CD14-positive monocyte (primary cell): ENCODE data around the gene LIMA1. TPM values are rescaled to one million over a fixed set of nuclear protein-coding genes. Genes with fewer than 3 reads are reported as not detected.

Experiments
- DNase-seq, 3 donors: peaks; one replicate each; pipeline ENCODE4 v3.0.0-alpha.2; 2011 to 2022
- H2AFZ ChIP-seq: 2 replicates; pipeline ENCODE4 v1.6.0; 2012; ENCODE audit warnings: mild to moderate bottlenecking, low read depth, low read length, inconsistent platforms; ENCODE audit not compliant: insufficient read depth, poor library complexity, severe bottlenecking
- H3K27ac ChIP-seq, 2 donors: 1 replicate in 1 of 2; 2 replicates in 1 of 2; pipeline ENCODE4 v1.5.1; 2012 to 2013; ENCODE audit warnings: low read length in 2 of 2, control low read depth in 1 of 2, inconsistent platforms in 1 of 2, low read depth in 1 of 2, mild to moderate bottlenecking in 1 of 2
- H3K27me3 ChIP-seq, 2 donors: one replicate each; pipeline versions ENCODE4 v1.6.0 to v1.6.1; 2011 to 2013; ENCODE audit warnings: low read length in 2 of 2; ENCODE audit not compliant: control insufficient read depth in 2 of 2, insufficient read depth in 2 of 2
- H3K36me3 ChIP-seq, 2 donors: replicated peaks in 1 of 2; 1 replicate in 1 of 2; 2 replicates in 1 of 2; pipeline versions ENCODE4 v1.5.1 to v1.6.1; 2012 to 2013; ENCODE audit warnings: low read length in 2 of 2, control low read depth in 1 of 2, inconsistent platforms in 1 of 2, mild to moderate bottlenecking in 1 of 2; ENCODE audit not compliant: insufficient read depth in 2 of 2, control insufficient read depth in 1 of 2
- H3K4me1 ChIP-seq, 2 donors: 1 replicate in 1 of 2; 2 replicates in 1 of 2; pipeline versions ENCODE4 v1.5.1 to v1.6.1; 2012 to 2013; ENCODE audit warnings: low read length in 2 of 2, control low read depth in 1 of 2, inconsistent platforms in 1 of 2, mild to moderate bottlenecking in 1 of 2, moderate library complexity in 1 of 2; ENCODE audit not compliant: insufficient read depth in 2 of 2, control insufficient read depth in 1 of 2
- H3K4me2 ChIP-seq: replicated peaks from 2 replicates; pipeline ENCODE3; 2012; ENCODE audit warnings: low read length, moderate library complexity, mild to moderate bottlenecking; ENCODE audit not compliant: poor library complexity, severe bottlenecking; ENCODE audit errors: extremely low read depth
- H3K4me3 ChIP-seq, 3 experiments: fragments of 200-600 bp in 1 of 3; sonication (generic) in 1 of 3; replicated peaks in 1 of 3; 1 replicate in 2 of 3; 2 replicates in 1 of 3; pipeline ENCODE4 v1.5.1; 2011 to 2013; ENCODE audit warnings: low read length in 3 of 3, mild to moderate bottlenecking in 3 of 3, control low read depth in 2 of 3, low read depth in 2 of 3, inconsistent platforms in 1 of 3, moderate library complexity in 1 of 3
- H3K79me2 ChIP-seq: 2 replicates; pipeline ENCODE4 v1.6.0; 2012; ENCODE audit warnings: mild to moderate bottlenecking, control low read depth, inconsistent platforms, low read length, moderate library complexity; ENCODE audit not compliant: insufficient read depth
- H3K9ac ChIP-seq: 2 replicates; pipeline ENCODE4 v1.6.0; 2017; ENCODE audit warnings: low read length, mild to moderate bottlenecking; ENCODE audit not compliant: insufficient read depth, poor library complexity, severe bottlenecking
- H3K9me3 ChIP-seq, 2 donors: replicated peaks in 1 of 2; 1 replicate in 1 of 2; 2 replicates in 1 of 2; pipeline versions ENCODE4 v1.5.1 to v1.6.1; 2012 to 2013; ENCODE audit warnings: low read length in 2 of 2, control low read depth in 1 of 2; ENCODE audit not compliant: control insufficient read depth in 1 of 2, insufficient read depth in 1 of 2
- H4K20me1 ChIP-seq: 2 replicates; pipeline ENCODE4 v1.6.0; 2012; ENCODE audit warnings: mild to moderate bottlenecking, low read length, control low read depth, moderate library complexity; ENCODE audit not compliant: insufficient read depth
- H3K27ac Mint-ChIP-seq, 7 donors: one replicate each; pipeline ENCODE4 v1.8.0; 2020; ENCODE audit warnings: mild to moderate bottlenecking in 7 of 7, mixed read lengths in 7 of 7, moderate library complexity in 6 of 7, inconsistent platforms in 2 of 7
- H3K27me3 Mint-ChIP-seq, 3 donors: one replicate each; pipeline ENCODE4 v1.8.0; 2021 to 2022; ENCODE audit warnings: low read depth in 3 of 3, mild to moderate bottlenecking in 3 of 3, mixed read lengths in 3 of 3, moderate library complexity in 3 of 3, inconsistent platforms in 1 of 3
- H3K36me3 Mint-ChIP-seq, 2 donors: one replicate each; pipeline ENCODE4 v1.8.0; 2020; ENCODE audit warnings: mixed read lengths in 2 of 2, inconsistent platforms in 1 of 2, mild to moderate bottlenecking in 1 of 2
- H3K4me1 Mint-ChIP-seq: one replicate; pipeline ENCODE4 v1.8.0; 2020; ENCODE audit warnings: mild to moderate bottlenecking, mixed read lengths
- H3K4me3 Mint-ChIP-seq, 2 donors: one replicate each; pipeline ENCODE4 v1.8.0; 2020; ENCODE audit warnings: mild to moderate bottlenecking in 2 of 2, mixed read lengths in 2 of 2, moderate library complexity in 1 of 2
- H3K9me3 Mint-ChIP-seq, 7 donors: one replicate each; pipeline ENCODE4 v1.8.0; 2020 to 2022; ENCODE audit warnings: mixed read lengths in 7 of 7, mild to moderate bottlenecking in 6 of 7, moderate library complexity in 6 of 7, inconsistent platforms in 2 of 7
- WGBS: methylation state at CpG from one replicate; pipeline ENCODE4 v1.1.5; 2013; ENCODE audit warnings: missing lambda C conversion rate; ENCODE audit not compliant: insufficient coverage; 5-methylcytosine and 5-hydroxymethylcytosine counted together
- intact Hi-C, 2 donors: fragments of 100-400 bp; cut with micrococcal nuclease; formaldehyde crosslinking; loops; one replicate each; pipeline versions ENCODE4 v1.15.0 to v1.15.1; 2023
- polyA plus RNA-seq, 3 donors: library from polyadenylated mRNA; depleted of rRNA in 1 of 3; unstranded in 2 of 3; stranded (reverse) in 1 of 3; fragments of 300-500 nt in 2 of 3; fragments of >200 nt in 1 of 3; fragmentation: Illumina TruSeq in 2 of 3; gene quantifications; 1 replicate in 2 of 3; 2 replicates in 1 of 3; pipeline ENCODE4 v1.2.3, GENCODE V29; 2012 to 2021
- TF ChIP-seq, protein P1 (sequence below): fragments of 200-600 bp; IDR thresholded peaks from one replicate; pipeline ENCODE4 v1.8.0; 2022; ENCODE audit warnings: antibody characterized with exemption, mild to moderate bottlenecking

Gene LIMA1
- polyA plus RNA-seq, 3 donors = 0.24 to 0.62 (median 0.51) TPM

DNA sequence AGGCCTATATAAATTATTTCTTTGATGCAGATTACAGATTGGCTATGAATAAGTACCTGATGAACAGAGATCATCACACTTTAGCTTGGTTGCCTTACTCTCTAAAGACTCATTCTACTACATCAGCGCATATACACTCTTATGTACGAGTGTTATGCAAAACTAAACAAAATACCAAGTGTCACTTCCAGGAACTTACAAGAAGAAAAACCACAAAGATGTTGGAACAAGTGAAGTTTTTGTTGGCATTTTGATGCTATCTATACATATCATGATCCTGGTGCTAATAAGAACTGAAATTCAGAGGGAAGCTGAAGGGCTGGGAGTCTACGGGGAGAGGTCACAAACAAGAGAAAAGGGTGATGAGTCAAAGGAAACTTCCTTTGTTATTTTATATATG lies 68.3 kb downstream of the LIMA1 start:
- Histone ChIP-seq H3K4me1 (peaks cover 0 to under 1% of the 10 kb centered on the region in 2 donors), H3K4me2 (no peak overlapping the region), H3K27ac (no peak overlapping the region)

DNA sequence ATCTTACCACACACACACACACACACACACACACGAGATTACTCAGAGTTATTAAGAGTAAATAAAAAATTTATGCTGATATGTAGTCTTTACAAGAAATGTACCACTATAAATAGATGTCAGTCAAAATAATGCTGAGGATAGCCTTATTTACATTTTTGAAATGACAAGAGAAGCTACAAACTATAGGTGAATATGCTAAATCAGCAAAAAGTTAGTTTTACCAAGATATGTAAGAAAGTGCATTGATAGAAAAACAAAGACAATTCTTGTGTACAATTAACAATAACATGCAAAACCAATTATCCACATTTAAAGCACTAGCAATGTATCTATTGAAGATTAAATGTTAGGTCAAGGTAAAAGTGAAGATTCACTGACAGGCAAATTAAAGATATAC lies 69.3 kb downstream of the LIMA1 start:
- Histone ChIP-seq H3K79me2 (peaks cover 4% of the 10 kb centered on the region), H3K9me3 (no peaks in the 10 kb centered on the region), H3K27me3 (no peaks in the 10 kb centered on the region), H3K4me2 (no peak overlapping the region), H3K36me3 (no peaks in the 10 kb centered on the region), H4K20me1 (no peaks in the 10 kb centered on the region), H3K4me1 (no peaks in the 10 kb centered on the region), H3K9ac (no peak overlapping the region), H2AFZ (no peak overlapping the region), H3K4me3 (no peak overlapping the region), H3K27ac (no peak overlapping the region)
- no peaks in the 10 kb centered on the region for H3K9me3 Mint-ChIP-seq
- H3K27me3 Mint-ChIP-seq = peaks cover 0 to 2% (median 0%) of the 10 kb centered on the region in 3 donors
- H3K36me3 Mint-ChIP-seq = no peaks in the 10 kb centered on the region
- peaks cover 8% of the 10 kb centered on the region for H3K4me1 Mint-ChIP-seq
- intact Hi-C loops = no loop called here
- H3K4me3 Mint-ChIP-seq = no peak overlapping the region
- DNase-seq = no peak
- TF ChIP-seq, protein P1, sequence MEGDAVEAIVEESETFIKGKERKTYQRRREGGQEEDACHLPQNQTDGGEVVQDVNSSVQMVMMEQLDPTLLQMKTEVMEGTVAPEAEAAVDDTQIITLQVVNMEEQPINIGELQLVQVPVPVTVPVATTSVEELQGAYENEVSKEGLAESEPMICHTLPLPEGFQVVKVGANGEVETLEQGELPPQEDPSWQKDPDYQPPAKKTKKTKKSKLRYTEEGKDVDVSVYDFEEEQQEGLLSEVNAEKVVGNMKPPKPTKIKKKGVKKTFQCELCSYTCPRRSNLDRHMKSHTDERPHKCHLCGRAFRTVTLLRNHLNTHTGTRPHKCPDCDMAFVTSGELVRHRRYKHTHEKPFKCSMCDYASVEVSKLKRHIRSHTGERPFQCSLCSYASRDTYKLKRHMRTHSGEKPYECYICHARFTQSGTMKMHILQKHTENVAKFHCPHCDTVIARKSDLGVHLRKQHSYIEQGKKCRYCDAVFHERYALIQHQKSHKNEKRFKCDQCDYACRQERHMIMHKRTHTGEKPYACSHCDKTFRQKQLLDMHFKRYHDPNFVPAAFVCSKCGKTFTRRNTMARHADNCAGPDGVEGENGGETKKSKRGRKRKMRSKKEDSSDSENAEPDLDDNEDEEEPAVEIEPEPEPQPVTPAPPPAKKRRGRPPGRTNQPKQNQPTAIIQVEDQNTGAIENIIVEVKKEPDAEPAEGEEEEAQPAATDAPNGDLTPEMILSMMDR = no peak
- WGBS = no CpG with 5 or more reads among the region's 1 CpG
- no peak overlapping the region for H3K27ac Mint-ChIP-seq

More for the DNA sequence above, 68.3 kb downstream of the LIMA1 start:
- H3K4me3 Mint-ChIP-seq = no peak overlapping the region
- Histone ChIP-seq H3K27me3 (no peaks in the 10 kb centered on the region), H3K79me2 (peaks cover 8% of the 10 kb centered on the region), H3K9ac (no peak overlapping the region), H2AFZ (no peak overlapping the region), H4K20me1 (no peaks in the 10 kb centered on the region), H3K9me3 (no peaks in the 10 kb centered on the region), H3K36me3 (no peaks in the 10 kb centered on the region), H3K4me3 (no peak overlapping the region)
- H3K27ac Mint-ChIP-seq = no peak overlapping the region
- H3K4me1 Mint-ChIP-seq = peaks cover 12% of the 10 kb centered on the region
- WGBS = no CpG with 5 or more reads among the region's 3 CpGs
- H3K9me3 Mint-ChIP-seq = no peaks in the 10 kb centered on the region
- no peaks in the 10 kb centered on the region for H3K36me3 Mint-ChIP-seq
- no peak for DNase-seq
- H3K27me3 Mint-ChIP-seq = peaks cover 0 to 2% (median 0%) of the 10 kb centered on the region in 3 donors
- TF ChIP-seq, protein P1 = no peak
- intact Hi-C loops = no loop called here
